Measurements from ENCODE around the gene ANKS3. TPM values are rescaled to one million over a fixed set of nuclear protein-coding genes. Genes with fewer than 3 reads are reported as not detected.

The ANKS3 gene
- total RNA-seq, 1 donor from 2014 or later, result 28.6 TPM

GRCh38 chr16:4680673-4681470 is 53.2 kb downstream of the ANKS3 start:
- DNase-seq (ENCODE audit: low read depth), result no peak
- Histone ChIP-seq H3K36me3 (ENCODE audit: control insufficient read depth, insufficient read depth, low read length) (peaks cover 7% of the 10 kb centered on the region), H3K27me3 (ENCODE audit: control insufficient read depth, insufficient read depth, low read length) (no peaks in the 10 kb centered on the region), H3K4me3 (ENCODE audit: low read depth, low read length) (no peak overlapping the region)
- TF ChIP-seq CTCF (IDR thresholded peaks at IDR 0.05; ENCODE audit: insufficient read depth, low read length, poor library complexity, severe bottlenecking), result no peak

- peak; percentile 31 for DNase-seq (ENCODE audit: low read depth)
- peaks cover 5% of the 10 kb centered on the region for H3K36me3 ChIP-seq (ENCODE audit: control insufficient read depth, insufficient read depth, low read length)
- TF ChIP-seq CTCF (IDR thresholded peaks at IDR 0.05; ENCODE audit: insufficient read depth, low read length, poor library complexity, severe bottlenecking), result no peak
- no peaks in the 10 kb centered on the region for H3K27me3 ChIP-seq (ENCODE audit: control insufficient read depth, insufficient read depth, low read length)
- H3K4me3 ChIP-seq (ENCODE audit: low read depth, low read length), result no peak overlapping the region
Measured at GRCh38 chr16:4679850-4680636, 54.0 kb downstream of the ANKS3 start.

GRCh38 chr16:4679156-4679849 is 54.8 kb downstream of the ANKS3 start:
- Histone ChIP-seq H3K27me3 (ENCODE audit: control insufficient read depth, insufficient read depth, low read length) (no peaks in the 10 kb centered on the region), H3K36me3 (ENCODE audit: control insufficient read depth, insufficient read depth, low read length) (peaks cover 5% of the 10 kb centered on the region), H3K4me3 (ENCODE audit: low read depth, low read length) (no peak overlapping the region)
- no peak for TF ChIP-seq CTCF (IDR thresholded peaks at IDR 0.05; ENCODE audit: insufficient read depth, low read length, poor library complexity, severe bottlenecking)
- DNase-seq (ENCODE audit: low read depth), result no peak

GRCh38 chr16:4678596-4678995 is 55.5 kb downstream of the ANKS3 start:
- TF ChIP-seq CTCF (IDR thresholded peaks at IDR 0.05; ENCODE audit: insufficient read depth, low read length, poor library complexity, severe bottlenecking), result no peak
- peaks cover 4% of the 10 kb centered on the region for H3K36me3 ChIP-seq (ENCODE audit: control insufficient read depth, insufficient read depth, low read length)
- DNase-seq (ENCODE audit: low read depth), result no peak

GRCh38 chr16:4677994-4678393 is 56.1 kb downstream of the ANKS3 start:
- DNase-seq (ENCODE audit: low read depth), result no peak
- Histone ChIP-seq H3K4me3 (ENCODE audit: low read depth, low read length) (no peak overlapping the region), H3K36me3 (ENCODE audit: control insufficient read depth, insufficient read depth, low read length) (peaks cover 4% of the 10 kb centered on the region), H3K27me3 (ENCODE audit: control insufficient read depth, insufficient read depth, low read length) (no peaks in the 10 kb centered on the region)
- TF ChIP-seq CTCF (IDR thresholded peaks at IDR 0.05; ENCODE audit: insufficient read depth, low read length, poor library complexity, severe bottlenecking), result no peak

More at GRCh38 chr16:4678596-4678995, 55.5 kb downstream of the ANKS3 start:
- H3K4me3 ChIP-seq (ENCODE audit: low read depth, low read length), result no peak overlapping the region
- H3K27me3 ChIP-seq (ENCODE audit: control insufficient read depth, insufficient read depth, low read length), result no peaks in the 10 kb centered on the region

Data from kidney epithelial cell (primary cell).